ENCODE measurements around the gene TGM6. TPM values are rescaled to one million over a fixed set of nuclear protein-coding genes. Genes with fewer than 3 reads are reported as not detected.

TGM6 gene
- total RNA-seq, 1 experiment from 2014 or later: not detected

- Histone ChIP-seq H3K79me1 (ENCODE audit: insufficient read depth, low read depth, low read length, poor library complexity, severe bottlenecking) (no peaks in the 10 kb centered on the region), H2BK12ac (ENCODE audit: insufficient read length, low read depth, low read length) (no peak overlapping the region), H3K4me1 (ENCODE audit: insufficient read depth, low read length) (0 out of 2 replicates have a peak, but pooled peaks cover 2% of the 10 kb centered on the region), H2BK15ac (ENCODE audit: low read depth, low read length) (no peak overlapping the region), H3K4me2 (ENCODE audit: insufficient read depth, insufficient read length, low read length) (no peak overlapping the region), H3T11ph (ENCODE audit: low read length) (no peak overlapping the region), H2BK20ac (ENCODE audit: low read depth, low read length, poor library complexity, severe bottlenecking) (no peak overlapping the region), H2BK5ac (ENCODE audit: insufficient read length, low read length) (no peak overlapping the region), H4K5ac (ENCODE audit: insufficient read length, low read depth, low read length) (no peak overlapping the region), H2BK120ac (ENCODE audit: low read depth, low read length, poor library complexity, severe bottlenecking) (no peak overlapping the region), H3K23ac (ENCODE audit: insufficient read length, low read depth, low read length) (no peak overlapping the region), H3K27me3 (ENCODE audit: insufficient read depth, low read length) (no peaks in the 10 kb centered on the region), H3K4ac (ENCODE audit: low read depth, low read length) (no peak overlapping the region), H3K23me2 (ENCODE audit: insufficient read length, low read depth, low read length, poor library complexity, severe bottlenecking) (no peaks in the 10 kb centered on the region), H4K8ac (replicated peaks; ENCODE audit: insufficient read length, low read depth, low read length) (no peak overlapping the region), H3K9ac (ENCODE audit: extremely low read depth, insufficient read length, low read length) (no peak overlapping the region), H3K9me3 (ENCODE audit: control insufficient read depth, low read depth, low read length) (no peaks in the 10 kb centered on the region), H3K56ac (ENCODE audit: insufficient read length, low read depth, low read length) (no peak overlapping the region), H2AK5ac (ENCODE audit: insufficient read length, low read length) (no peak overlapping the region), H4K91ac (ENCODE audit: insufficient read length, low read depth, low read length) (no peak overlapping the region), H4K20me1 (ENCODE audit: control insufficient read depth, insufficient read depth, insufficient read length) (no peaks in the 10 kb centered on the region), H2AFZ (ENCODE audit: low read length) (no peak overlapping the region), H3K14ac (ENCODE audit: insufficient read depth, low read length) (no peak overlapping the region; the same call in 1 of the 2 replicates), H3K18ac (ENCODE audit: insufficient read length, low read depth, low read length) (no peak overlapping the region), H3K79me2 (ENCODE audit: insufficient read depth, low read length) (no peaks in the 10 kb centered on the region), H3K27ac (ENCODE audit: insufficient read length, low read depth, low read length) (no peak overlapping the region)
- Mint-ChIP-seq H3K27me3 (ENCODE audit: low read depth) (peaks cover 8% of the 10 kb centered on the region), H3K4me1 (peaks cover under 1 to 2% of the 10 kb centered on the region in 2 experiments; a peak in 3 of 4 replicates), H3K9me3 (no peaks in the 10 kb centered on the region), H3K27ac (no peak overlapping the region), H3K4me3 (no peak overlapping the region), H3K36me3 (ENCODE audit: insufficient read depth in 1 of 3, low read depth in 3 of 3) (no peaks in the 10 kb centered on the region)
- no CpG with 5 or more reads among the region's 9 CpGs for WGBS (ENCODE audit: extremely low coverage, insufficient read length, low lambda C conversion rate)
- no peak for DNase-seq
- TF ChIP-seq CTCF (conservative IDR thresholded peaks at IDR 0.05): no peak
These were observed 45.4 kb upstream of the TGM6 start for GRCh38 chr20:2335096-2335870.

Data from H9 (cell line).